ENCODE measurements around the gene COA3. TPM values are rescaled to one million over a fixed set of nuclear protein-coding genes. Genes with fewer than 3 reads are reported as not detected.

The COA3 gene
- total RNA-seq, 2 donors from 2014 or later: 70.4 to 167 TPM

DNA sequence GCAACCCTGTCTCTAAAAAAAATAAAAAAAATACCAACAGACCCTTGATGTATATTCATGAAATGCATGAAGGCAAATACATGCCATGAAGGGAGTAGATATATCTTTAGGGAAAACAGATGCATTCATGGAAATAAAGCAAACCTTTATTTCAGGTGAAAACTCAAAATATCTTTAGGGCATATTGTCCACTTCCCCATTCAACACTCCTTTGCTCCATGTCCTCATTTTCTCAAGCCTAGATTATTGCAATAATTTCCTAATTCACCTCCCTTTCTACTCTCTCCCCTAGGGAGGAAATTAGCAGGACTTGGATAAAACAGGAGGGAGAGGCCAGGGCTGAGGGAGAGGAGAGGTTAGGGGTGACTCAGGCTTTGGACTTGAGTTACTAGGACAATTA lies 31.0 kb downstream of the COA3 start:
- no peak for DNase-seq (ENCODE audit: low spot score)
- intact Hi-C loops (cut with DNase I): loop anchor here (10.0 kb wide), 1 partner anchor 183 kb away; no protein-coding TSS in a partner anchor

DNA sequence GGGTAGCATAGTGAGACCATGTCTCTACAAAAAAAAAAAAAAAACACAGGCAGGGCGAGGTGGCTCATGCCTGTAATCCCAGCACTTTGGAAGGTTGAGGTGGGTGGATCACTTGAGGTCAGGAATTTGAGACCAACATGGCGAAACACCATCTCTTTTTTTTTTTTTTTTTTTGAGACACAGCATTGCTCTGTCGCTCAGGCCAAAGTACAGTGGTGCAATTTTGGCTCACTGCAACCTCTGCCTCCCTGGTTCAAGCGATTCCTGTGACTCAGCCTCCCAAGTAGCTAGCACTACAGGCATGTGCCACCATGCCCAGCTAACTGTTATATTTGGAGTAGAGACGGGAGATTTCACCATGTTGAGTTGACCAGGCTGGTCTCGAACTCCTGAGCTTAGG lies 32.4 kb downstream of the COA3 start:
- no peak overlapping the region for H3K27ac ChIP-seq
- intact Hi-C loops (cut with DNase I): loop anchor here (10.0 kb wide), 1 partner anchor 181 kb away; no protein-coding TSS in a partner anchor
- H3K36me3 ChIP-seq: no peaks in the 10 kb centered on the region
- no peaks in the 10 kb centered on the region for H3K9me3 ChIP-seq
- no peak for DNase-seq (ENCODE audit: low spot score)
- TF ChIP-seq, protein P1, sequence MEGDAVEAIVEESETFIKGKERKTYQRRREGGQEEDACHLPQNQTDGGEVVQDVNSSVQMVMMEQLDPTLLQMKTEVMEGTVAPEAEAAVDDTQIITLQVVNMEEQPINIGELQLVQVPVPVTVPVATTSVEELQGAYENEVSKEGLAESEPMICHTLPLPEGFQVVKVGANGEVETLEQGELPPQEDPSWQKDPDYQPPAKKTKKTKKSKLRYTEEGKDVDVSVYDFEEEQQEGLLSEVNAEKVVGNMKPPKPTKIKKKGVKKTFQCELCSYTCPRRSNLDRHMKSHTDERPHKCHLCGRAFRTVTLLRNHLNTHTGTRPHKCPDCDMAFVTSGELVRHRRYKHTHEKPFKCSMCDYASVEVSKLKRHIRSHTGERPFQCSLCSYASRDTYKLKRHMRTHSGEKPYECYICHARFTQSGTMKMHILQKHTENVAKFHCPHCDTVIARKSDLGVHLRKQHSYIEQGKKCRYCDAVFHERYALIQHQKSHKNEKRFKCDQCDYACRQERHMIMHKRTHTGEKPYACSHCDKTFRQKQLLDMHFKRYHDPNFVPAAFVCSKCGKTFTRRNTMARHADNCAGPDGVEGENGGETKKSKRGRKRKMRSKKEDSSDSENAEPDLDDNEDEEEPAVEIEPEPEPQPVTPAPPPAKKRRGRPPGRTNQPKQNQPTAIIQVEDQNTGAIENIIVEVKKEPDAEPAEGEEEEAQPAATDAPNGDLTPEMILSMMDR (IDR thresholded peaks at IDR 0.05): no peak
- TF ChIP-seq POLR2AphosphoS5 (IDR thresholded peaks at IDR 0.05) (no peak), POLR2A (IDR thresholded peaks at IDR 0.05) (no peak)
- H3K4me1 ChIP-seq (replicated peaks): no peaks in the 10 kb centered on the region
- WGBS: 92% methylated on average over 6 of the region's 6 CpGs
- no peaks in the 10 kb centered on the region for H3K27me3 ChIP-seq (replicated peaks; ENCODE audit: insufficient read depth)
- no peak overlapping the region for H3K4me3 ChIP-seq

More for the DNA sequence above, 31.0 kb downstream of the COA3 start:
- no peaks in the 10 kb centered on the region for H3K36me3 ChIP-seq
- no peak overlapping the region for H3K4me3 ChIP-seq
- H3K9me3 ChIP-seq: no peaks in the 10 kb centered on the region
- TF ChIP-seq, protein P1 (IDR thresholded peaks at IDR 0.05): no peak
- TF ChIP-seq POLR2A (IDR thresholded peaks at IDR 0.05) (no peak), POLR2AphosphoS5 (IDR thresholded peaks at IDR 0.05) (no peak)
- H3K27ac ChIP-seq: no peak overlapping the region
- H3K27me3 ChIP-seq (replicated peaks; ENCODE audit: insufficient read depth): no peaks in the 10 kb centered on the region
- H3K4me1 ChIP-seq (replicated peaks): no peaks in the 10 kb centered on the region

DNA sequence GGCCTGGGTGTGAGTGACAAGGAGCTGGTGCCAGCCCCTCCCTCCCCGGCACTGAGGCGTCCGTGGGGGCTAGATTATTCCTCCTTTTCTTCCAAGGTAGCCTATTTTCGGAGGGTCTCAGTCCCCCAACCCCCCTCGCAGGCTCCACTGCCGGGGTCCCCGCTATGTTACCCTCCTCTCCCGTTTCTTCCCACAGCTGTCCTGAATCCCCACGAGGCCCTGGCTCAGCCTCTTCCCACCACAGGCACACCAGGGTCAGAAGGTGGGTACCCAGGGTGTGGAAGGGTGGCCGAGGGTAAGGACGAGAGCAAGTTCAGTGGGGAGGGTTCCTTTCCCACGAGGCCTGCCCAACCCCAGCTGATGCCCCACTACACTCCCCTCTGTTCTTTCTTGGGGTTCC lies 36.9 kb downstream of the COA3 start:
- intact Hi-C loops (cut with DNase I): loop anchor here (10.0 kb wide), 1 partner anchor 177 kb away; no protein-coding TSS in a partner anchor
- peak overlapping the region; percentile 48 to 52 for H3K4me3 ChIP-seq
- 42% methylated on average over 12 of the region's 12 CpGs for WGBS
- no peak for TF ChIP-seq POLR2AphosphoS5 (IDR thresholded peaks at IDR 0.05)
- TF ChIP-seq, protein P1 (IDR thresholded peaks at IDR 0.05): no peak
- H3K27ac ChIP-seq: peak overlapping the region; percentile 47 to 53
- DNase-seq (ENCODE audit: low spot score): no peak
- H3K4me1 ChIP-seq (replicated peaks): no peaks in the 10 kb centered on the region
- H3K27me3 ChIP-seq (replicated peaks; ENCODE audit: insufficient read depth): no peaks in the 10 kb centered on the region
- H3K9me3 ChIP-seq: no peaks in the 10 kb centered on the region
- H3K36me3 ChIP-seq: no peaks in the 10 kb centered on the region

DNA sequence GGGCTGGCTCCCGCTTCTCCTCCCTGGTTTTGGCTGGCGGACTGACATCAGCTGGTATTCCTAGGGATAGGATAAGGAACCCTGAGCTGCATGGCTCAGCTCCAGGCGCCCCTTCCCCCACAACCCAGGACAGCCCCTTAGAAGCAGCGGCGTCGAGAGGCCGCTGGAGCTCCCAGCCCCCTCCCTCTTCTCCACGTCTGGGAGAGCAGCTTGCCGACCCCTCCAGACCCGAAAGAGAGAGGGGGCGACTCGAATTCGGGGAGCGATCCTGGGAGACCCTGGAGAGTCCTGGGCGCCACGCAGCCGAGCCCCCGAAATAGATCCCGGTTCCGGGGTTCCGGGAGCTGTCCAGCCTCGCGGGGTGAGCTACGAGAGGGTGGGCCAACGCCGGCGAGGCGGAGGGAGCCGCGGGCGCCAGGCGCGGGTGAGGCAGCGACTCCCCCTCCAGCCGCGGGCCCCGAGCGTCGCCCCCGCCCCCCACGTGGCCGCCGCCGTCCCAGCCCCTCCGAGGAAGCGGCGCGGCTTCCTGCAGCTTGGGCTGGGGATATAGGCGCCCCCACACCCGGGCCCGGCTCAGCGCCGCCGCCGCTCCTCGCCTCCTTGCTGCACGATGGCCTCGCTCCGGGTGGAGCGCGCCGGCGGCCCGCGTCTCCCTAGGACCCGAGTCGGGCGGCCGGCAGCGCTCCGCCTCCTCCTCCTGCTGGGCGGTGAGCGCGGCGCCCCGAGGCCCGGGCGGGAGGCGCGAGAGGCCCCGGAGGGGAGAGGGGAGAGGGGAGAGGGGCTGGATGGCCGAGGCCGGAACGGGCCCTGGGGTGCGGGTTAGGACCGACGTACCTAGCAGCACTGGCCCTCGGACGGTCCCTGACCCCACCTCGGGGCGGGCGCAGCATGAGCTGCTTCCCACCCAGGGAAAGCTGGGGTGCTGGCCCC lies 37.6 kb downstream of the COA3 start, which contains the start of gene RAMP2:
Gene RAMP2 (plus strand): TSS at position 576 of the 930 bp plus-strand sequence. CDS start 35 bp downstream, at position 611.
- no peaks in the 10 kb centered on the region for H3K36me3 ChIP-seq
- no peaks in the 10 kb centered on the region for H3K9me3 ChIP-seq
- H3K4me3 ChIP-seq: peak within 1 kb of the TSS; percentile 48 to 52
- no peaks in the 10 kb centered on the region for H3K27me3 ChIP-seq (replicated peaks; ENCODE audit: insufficient read depth)
- no peak for DNase-seq (ENCODE audit: low spot score)
- peak within 1 kb of the TSS; percentile 47 to 53 for H3K27ac ChIP-seq
- 4% methylated on average over 53 of the region's 92 CpGs for WGBS
- H3K4me1 ChIP-seq (replicated peaks): no peaks in the 10 kb centered on the region
- intact Hi-C loops (cut with DNase I): loop anchor here (10.0 kb wide), 1 partner anchor 176 kb away; no protein-coding TSS in a partner anchor
- TF ChIP-seq POLR2A (IDR thresholded peaks at IDR 0.05) (no peak), POLR2AphosphoS5 (IDR thresholded peaks at IDR 0.05) (no peak)
- TF ChIP-seq, protein P1 (IDR thresholded peaks at IDR 0.05): peak in 1 of 4 experiments; percentile 13
